GM18505 (cell line): Measurements from ENCODE around the gene P2RY6.

Experiments
- ATAC-seq: cut with Tn5 transposase; IDR thresholded peaks from one replicate; pipeline ENCODE4 v1.9.1; 2021; ENCODE audit not compliant: unreplicated experiment
- POLR2A ChIP-seq: IDR thresholded peaks from 4 replicates; pipeline ENCODE4 v1.6.1; 2011; ENCODE audit warnings: borderline replicate concordance; ENCODE audit not compliant: insufficient read depth, insufficient read length; ENCODE audit errors: extremely low read depth

P2RY6 gene

DNA sequence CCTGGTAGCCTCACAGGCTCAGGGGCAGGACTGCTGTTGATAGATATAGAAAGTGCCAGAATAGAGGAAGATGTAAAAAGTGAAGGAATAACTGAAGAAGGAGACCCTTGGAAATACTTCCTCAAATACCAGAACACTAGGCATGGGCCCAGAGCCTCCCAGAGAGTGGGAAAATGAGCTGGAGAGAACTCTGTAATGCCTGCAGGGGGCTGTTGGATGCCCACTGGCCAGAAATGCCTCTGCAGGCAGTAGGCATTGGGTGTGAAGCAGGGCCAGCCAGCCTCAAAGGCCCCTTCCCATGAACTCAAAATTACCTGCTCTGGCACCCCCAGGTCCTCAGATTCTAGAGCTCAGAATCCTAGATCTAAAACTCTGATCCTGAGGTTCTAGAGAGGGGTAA lies 38.9 kb upstream of the P2RY6 start:
- ATAC-seq = no peak

DNA sequence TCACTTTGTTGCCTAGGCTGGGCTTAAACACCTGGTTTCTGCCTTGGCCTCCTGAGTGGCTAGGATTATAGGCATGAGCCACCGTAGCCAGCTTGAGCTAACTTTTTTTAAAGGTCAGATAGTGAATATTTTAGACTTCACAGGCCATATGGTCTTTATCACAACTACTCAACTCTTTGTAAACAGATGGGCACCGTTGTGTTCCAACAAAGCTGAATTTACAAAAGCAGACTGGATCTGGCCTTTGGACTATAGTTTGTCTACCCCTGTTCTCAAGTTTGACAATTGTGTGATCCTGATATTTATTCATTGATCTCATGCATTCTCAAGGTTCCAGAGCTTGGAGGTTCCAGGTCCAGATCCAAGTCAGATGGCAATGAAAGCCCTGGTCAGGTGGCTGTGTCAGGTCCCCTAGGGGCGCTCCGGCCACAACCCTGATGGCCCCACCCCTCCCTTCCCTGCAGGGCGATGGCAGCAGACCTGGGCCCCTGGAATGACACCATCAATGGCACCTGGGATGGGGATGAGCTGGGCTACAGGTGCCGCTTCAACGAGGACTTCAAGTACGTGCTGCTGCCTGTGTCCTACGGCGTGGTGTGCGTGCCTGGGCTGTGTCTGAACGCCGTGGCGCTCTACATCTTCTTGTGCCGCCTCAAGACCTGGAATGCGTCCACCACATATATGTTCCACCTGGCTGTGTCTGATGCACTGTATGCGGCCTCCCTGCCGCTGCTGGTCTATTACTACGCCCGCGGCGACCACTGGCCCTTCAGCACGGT lies 38.3 kb upstream of the P2RY6 start:
- no peak for ATAC-seq
- TF ChIP-seq POLR2A = no peak

More for the DNA sequence above, 38.9 kb upstream of the P2RY6 start:
- TF ChIP-seq POLR2A = no peak

DNA sequence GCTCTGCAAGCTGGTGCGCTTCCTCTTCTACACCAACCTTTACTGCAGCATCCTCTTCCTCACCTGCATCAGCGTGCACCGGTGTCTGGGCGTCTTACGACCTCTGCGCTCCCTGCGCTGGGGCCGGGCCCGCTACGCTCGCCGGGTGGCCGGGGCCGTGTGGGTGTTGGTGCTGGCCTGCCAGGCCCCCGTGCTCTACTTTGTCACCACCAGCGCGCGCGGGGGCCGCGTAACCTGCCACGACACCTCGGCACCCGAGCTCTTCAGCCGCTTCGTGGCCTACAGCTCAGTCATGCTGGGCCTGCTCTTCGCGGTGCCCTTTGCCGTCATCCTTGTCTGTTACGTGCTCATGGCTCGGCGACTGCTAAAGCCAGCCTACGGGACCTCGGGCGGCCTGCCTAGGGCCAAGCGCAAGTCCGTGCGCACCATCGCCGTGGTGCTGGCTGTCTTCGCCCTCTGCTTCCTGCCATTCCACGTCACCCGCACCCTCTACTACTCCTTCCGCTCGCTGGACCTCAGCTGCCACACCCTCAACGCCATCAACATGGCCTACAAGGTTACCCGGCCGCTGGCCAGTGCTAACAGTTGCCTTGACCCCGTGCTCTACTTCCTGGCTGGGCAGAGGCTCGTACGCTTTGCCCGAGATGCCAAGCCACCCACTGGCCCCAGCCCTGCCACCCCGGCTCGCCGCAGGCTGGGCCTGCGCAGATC lies 37.5 kb upstream of the P2RY6 start:
- TF ChIP-seq POLR2A = no peak
- no peak for ATAC-seq

DNA sequence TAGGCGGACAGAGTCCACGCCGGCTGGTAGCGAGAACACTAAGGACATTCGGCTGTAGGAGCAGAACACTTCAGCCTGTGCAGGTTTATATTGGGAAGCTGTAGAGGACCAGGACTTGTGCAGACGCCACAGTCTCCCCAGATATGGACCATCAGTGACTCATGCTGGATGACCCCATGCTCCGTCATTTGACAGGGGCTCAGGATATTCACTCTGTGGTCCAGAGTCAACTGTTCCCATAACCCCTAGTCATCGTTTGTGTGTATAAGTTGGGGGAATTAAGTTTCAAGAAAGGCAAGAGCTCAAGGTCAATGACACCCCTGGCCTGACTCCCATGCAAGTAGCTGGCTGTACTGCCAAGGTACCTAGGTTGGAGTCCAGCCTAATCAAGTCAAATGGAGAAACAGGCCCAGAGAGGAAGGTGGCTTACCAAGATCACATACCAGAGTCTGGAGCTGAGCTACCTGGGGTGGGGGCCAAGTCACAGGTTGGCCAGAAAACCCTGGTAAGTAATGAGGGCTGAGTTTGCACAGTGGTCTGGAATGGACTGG lies 36.8 kb upstream of the P2RY6 start:
- TF ChIP-seq POLR2A = no peak
- no peak for ATAC-seq

DNA sequence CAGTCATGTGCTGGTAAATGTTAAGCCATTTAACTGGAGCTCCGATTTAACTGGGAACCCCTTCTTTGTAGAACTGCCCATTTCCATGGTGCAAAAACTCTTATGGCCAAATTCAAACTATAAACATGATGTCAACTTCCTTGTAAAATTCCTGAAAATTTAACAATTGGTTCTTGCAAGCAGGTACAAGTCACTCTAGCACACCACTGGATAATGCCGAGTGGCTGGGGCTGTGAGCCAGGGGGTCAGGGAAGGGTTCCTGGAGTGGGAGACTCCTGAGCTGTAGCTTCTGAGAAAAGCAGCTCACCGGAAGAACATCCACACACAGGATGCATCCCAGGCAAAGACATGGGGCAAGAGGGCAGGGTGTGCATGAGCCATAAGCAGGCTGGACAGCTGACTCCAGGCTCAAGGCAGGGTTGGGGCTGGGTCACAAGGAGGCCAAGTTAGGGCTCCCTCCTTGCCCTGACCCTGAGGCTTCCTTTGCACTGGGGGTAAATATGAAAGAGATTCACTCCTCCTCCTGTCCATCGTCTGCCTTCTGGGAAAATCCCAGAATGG lies 35.9 kb upstream of the P2RY6 start:
- no peak for ATAC-seq
- TF ChIP-seq POLR2A = no peak

DNA sequence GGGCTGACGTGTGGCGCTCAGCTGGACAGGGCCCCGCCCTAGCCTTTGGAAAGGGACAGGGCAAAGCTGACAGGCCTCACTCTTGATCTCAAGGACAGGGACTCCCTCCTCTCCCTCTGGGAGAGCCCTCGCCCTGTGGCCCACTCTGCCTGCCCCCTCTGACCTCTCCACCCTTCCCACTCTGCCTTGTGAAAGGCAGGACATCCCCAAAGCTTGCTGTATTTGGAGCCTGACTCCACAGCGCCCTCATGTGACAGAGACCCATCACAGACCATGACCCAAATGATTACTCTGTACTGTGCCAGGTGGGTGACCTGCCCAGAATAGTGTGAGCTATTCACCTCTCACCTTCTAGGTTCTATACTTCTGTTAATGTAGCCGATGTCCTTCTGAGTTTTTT lies 35.3 kb upstream of the P2RY6 start:
- no peak for TF ChIP-seq POLR2A
- no peak for ATAC-seq

DNA sequence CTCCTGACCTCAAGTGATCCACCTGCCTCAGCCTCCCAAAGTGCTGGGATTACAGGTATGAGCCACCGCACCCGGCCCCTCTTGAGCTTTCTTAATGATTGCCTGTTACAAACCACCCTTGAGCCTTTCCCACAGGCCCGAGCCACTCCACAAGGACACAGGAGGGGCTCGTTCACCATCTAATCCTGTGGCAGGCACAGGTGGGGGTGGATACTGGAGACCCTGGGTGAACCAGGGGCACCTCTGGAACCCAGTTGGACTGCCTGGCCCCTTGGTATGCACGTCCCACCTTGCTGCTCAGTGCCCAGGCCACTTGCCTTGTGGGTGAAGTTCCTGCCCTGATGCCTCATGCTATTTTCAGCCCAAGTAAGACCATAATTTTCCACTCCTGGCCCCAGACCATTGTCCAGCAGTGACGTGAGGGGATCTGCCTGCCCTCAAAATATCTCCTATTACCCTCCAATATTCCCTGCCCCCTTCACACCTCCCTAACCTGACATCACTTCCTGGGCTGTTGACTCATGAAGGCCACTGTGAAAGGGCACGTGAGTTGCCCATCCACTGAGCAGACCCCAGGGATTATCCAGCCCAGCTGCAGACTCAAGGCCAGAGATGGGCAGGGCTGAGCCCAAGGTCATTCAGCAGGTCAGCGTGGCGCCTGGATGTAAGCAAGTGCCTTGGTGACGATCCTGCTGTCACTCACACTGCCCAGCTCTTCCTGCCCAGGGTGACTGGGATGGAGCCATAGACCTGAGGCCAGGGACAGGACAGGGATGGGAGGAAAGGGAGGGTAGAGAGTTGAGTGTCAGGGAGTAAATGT lies 34.5 kb upstream of the P2RY6 start:
- no peak for ATAC-seq
- TF ChIP-seq POLR2A = no peak

DNA sequence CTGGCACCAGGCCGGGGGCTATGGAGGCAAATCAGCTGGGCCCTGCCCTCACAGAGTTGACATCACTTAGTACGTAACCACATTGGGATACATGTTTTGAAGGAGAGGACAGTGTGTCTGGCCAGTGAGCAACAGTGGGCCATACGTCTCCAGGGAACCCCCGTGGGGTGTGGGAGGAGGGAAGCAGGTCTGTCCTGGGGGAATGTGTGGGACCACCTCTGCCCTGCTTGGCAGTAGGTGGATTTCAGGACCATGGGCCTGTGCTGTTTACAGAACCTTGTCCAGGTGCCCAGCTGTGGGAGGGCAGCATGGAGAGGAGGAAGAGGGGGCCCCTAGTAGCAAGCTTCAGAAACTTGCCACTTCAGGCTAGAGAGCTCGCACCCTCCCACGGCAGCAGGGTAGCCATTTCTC lies 33.0 kb upstream of the P2RY6 start:
- ATAC-seq = no peak
- no peak for TF ChIP-seq POLR2A

DNA sequence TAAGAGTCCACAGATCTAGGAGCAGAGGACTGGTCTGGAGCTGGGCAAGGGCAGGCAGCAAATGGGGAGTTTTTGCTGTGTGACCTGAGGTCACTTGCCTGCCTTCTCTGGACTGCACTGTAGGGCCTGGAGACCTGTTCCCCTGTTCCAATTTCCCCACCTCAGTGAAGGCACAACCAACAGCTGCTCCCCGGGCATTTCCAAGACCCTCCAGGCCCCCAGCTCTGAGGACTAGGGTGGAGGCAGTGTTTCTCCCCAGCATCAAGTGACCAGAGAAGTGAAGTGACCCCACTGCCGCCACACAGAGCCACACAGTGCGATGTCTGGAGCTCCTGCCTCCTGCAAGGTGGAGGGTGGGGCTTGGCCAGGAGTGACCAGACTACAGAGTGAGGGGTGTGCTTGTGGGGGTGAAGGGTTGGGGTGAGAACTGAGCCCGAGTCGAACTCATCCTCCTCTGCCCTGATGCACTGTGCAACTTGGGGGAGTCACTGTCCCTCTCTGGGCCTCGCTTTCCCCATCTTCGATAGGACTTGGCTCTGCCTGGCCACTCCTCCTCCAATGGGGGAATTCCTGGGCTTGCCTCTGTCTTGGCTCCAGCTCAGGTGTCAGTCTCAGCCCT lies 32.5 kb upstream of the P2RY6 start:
- no peak for TF ChIP-seq POLR2A
- ATAC-seq = no peak

DNA sequence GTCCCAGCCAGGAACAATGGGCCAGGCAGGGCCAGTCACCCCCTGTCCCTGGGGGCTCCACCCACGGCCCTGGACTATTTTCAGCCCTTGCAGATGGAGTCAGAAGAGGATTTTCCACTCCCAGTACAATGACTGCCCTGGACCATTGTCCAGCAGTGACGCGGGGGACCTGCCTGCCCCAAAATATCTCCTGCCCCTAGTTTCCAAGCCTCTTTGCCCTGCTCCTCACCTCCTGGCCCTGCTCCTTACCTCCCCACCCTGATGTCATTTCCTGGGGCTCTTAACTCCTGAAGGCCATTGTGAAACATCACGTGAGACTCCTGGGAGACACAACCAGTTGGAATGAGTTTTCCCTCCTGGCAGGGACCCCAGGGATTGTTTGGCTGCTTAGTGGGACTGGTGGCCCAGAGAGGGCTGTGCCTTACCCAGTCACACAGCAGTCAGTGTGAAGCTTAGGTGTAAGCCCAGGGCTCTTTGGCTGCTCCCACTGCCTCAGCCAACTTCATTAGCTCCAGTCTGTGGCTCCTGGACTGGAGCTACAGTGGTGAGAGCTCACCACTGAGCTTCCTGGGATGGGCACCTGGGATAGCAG lies 31.9 kb upstream of the P2RY6 start:
- no peak for ATAC-seq
- TF ChIP-seq POLR2A = no peak

DNA sequence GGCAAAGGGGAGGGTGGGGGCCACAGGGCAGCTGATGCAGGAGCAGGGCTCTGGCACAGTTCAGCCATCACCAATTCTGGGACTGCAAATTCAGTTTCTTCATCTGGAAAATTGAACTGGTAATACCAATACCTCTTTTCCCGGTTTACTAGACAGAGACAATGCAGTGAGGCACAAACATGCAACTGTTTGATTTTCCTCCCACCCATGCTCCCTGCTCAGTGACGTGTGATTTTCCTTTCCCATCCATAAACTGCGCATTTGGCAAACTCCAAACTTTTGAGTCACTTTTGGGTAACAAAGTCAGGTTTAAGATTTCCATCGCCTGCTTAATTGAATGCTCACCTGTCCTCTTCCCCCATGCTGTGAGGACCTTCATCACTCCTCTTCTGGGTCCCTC lies 30.8 kb upstream of the P2RY6 start:
- no peak for ATAC-seq
- no peak for TF ChIP-seq POLR2A
